ENCODE measurements around the gene ATOH8.

- TF ChIP-seq EZH2 (IDR thresholded peaks at IDR 0.05), result no peak
- TF ChIP-seq POLR2AphosphoS5 (IDR thresholded peaks at IDR 0.05; ENCODE audit: borderline replicate concordance, low read depth, low read length), result no peak
- no peak for TF ChIP-seq FOXP2 (optimal IDR thresholded peaks at IDR 0.05; ENCODE audit: control extremely low read depth, extremely low read length, insufficient read depth)
Observed at GRCh38 chr2:85754313-85755095, 713 bp downstream of the ATOH8 start.

Data from SK-N-MC (cell line).